HG03103 (cell line): ENCODE data around the gene CCDC85C.

Experiments
- ATAC-seq: cut with Tn5 transposase; IDR thresholded peaks from one replicate; pipeline ENCODE4 v1.9.1; 2021; ENCODE audit warnings: low read depth; ENCODE audit not compliant: unreplicated experiment

The CCDC85C gene

GRCh38 chr14:99562856-99563748, 40.9 kb downstream of the CCDC85C start:
- no peak for ATAC-seq

DNA sequence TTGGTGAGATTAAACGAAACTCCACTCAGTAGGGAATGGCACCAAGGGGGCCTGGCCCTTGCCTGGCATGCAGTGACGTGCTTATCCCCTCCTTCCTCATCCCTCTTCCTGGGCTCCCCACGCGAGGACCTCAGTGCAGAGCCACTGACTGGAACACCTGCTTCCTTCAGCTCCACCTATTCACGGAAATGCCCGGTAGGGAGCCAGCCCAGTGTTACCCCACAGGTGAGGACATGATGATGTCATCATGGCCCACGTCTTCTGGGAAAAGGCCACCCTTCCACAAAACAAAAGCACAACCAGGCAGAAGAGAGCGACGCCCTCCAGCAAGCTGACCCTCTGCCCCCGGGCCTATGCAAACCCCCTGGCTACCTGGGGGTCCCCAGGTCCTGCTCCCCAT, 42.1 kb downstream of the CCDC85C start:
- no peak for ATAC-seq

GRCh38 chr14:99560922-99561683, 42.9 kb downstream of the CCDC85C start:
- ATAC-seq, result no peak

DNA sequence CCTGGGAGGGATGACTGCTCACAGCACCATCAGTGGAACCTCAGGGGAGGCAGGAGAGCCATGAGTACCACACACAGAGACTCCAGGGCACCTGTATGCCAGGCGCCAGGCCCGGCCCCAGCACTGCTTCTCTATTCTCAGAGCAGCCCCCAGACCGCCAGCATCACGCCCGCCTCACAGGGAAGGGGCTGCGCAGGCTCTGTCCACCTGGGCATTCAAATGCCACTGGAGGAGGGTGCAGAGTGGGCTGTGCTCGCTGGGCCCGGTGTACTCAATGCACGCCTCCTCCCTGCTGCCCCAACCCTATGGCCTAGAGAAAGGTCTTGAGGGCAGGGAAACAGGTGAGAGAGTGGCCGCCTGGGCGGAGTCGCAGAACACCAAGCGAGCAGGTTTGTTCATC, 43.6 kb downstream of the CCDC85C start:
- no peak for ATAC-seq

GRCh38 chr14:99559286-99559990, 44.6 kb downstream of the CCDC85C start:
- ATAC-seq, result no peak

GRCh38 chr14:99556134-99556791, 47.7 kb downstream of the CCDC85C start:
- ATAC-seq, result no peak

DNA sequence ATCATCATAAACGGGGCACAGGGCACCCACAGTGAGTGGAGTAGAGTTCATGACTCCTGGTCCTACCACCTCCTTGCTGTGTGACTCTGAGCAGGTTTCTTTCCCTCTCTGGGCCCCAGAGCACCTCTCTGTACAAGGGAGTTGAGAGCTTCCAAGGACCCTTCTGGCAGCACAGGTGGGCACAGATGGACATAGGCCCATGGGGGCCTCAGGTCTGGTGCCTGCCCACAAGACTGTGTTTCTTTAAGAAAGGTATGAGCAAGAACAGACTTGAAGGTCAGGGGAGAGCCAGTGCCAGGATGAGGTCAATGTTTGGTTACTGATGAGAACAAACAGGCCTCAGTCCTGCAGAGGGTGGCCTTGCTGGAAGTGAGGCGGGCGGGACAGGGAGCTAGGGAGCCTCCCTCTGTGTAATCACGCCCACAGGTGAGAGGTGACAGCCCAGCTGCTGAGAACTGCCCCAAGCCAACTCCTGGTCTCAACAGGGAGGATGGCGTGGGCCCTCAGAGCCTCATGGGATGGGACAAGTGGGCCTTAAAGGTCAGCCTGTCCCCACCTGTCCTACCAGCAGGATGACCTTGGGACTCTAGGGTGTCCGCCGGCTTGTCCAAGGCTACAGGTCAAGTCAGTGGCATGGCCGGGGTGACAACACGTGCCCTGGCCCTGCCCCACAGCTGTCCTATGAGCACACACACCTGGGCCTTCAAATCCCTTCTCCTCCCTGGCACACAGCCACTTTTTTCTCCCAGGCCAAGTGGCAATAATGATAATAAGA, 49.1 kb downstream of the CCDC85C start:
- ATAC-seq, result no peak

GRCh38 chr14:99554184-99554583, 49.8 kb downstream of the CCDC85C start:
- ATAC-seq, result no peak

DNA sequence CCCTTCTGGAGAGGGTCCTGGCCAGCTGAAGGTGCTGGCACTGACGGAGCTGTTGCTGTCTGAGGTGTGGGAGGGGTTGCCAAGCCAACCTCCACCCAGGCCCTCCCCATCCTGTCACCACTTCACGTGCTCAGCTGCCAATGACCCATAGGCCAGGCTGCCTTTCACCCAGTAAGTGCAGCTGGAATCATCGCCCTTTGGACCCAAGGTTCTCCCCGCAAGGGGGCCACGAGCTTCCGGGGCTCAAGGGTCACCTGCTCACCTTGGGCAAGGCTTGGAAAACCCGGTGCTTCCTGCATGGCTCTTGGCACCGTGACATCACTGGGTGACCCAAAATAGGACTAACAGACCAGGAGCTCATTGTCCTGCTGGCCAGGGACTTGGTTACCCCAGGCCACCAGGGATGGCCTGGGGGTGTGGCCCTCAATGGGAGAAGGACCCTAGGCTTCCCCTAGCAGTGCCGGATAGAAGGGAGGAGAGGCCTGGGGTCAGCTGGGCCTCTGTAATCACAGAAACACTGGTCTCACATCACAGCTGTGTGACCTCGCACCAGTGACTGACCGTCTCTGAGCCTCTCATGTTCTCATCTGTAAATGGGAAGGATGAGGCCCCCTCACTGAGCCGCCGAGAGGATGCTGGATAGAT, 51.3 kb downstream of the CCDC85C start:
- ATAC-seq, result no peak

DNA sequence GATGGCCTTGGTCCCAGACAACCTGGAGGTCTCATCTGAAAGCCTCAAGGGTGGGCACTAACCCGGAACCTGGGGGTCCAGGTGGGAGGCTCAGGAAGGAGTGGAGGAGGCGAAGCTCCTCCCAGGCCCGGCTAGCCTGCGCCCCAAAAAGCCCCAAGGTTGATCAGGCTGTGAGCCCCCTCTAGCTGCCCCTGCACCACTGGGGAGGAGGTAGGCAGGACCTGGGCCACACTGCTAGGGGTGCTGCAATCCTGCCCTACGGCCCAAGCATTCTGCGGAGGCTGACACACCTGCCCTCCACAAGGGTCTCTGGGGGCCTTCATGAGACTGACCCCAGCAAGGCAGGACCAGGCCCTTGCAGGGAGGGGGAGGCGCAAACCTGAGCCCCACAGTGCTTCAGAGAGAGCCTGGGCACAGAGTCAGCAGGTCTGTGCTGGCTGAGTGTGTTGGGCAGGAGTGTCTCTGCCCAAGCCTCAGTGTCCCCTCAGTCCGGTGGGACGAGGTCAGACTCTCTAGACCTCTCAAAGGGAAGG, 51.9 kb downstream of the CCDC85C start:
- ATAC-seq, result no peak

- ATAC-seq, result no peak
Observed at GRCh38 chr14:99551034-99551922, 52.7 kb downstream of the CCDC85C start.

GRCh38 chr14:99550387-99550992, 53.5 kb downstream of the CCDC85C start:
- no peak for ATAC-seq

DNA sequence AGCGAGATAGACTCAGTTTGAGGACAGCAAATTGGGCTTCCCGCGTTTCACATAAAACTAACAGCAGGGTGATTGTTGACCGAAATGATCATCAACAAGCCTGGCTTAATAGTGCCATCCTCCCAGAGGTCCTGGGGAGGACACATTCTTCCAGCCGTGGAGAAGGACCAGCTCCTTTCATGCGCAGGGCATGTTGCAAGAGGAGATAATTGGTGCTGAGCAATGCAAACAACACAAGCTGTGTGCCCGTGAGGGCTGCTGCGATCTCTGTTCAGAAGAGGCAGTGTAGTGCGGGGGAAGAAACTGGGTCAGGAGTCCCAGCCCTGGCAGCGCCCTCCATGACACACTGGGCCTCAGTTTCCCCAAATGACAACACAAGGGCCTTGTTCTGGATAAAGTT, 54.3 kb downstream of the CCDC85C start:
- ATAC-seq, result no peak

- ATAC-seq, result no peak
Observed at GRCh38 chr14:99548871-99549515, 55.0 kb downstream of the CCDC85C start.

- ATAC-seq, result no peak
Observed at GRCh38 chr14:99548255-99548654, 55.8 kb downstream of the CCDC85C start.

GRCh38 chr14:99546234-99546879, 57.6 kb downstream of the CCDC85C start:
- ATAC-seq, result no peak

GRCh38 chr14:99545586-99545985, 58.4 kb downstream of the CCDC85C start:
- no peak for ATAC-seq
